ENCODE measurements around the gene DHRS2.

- TF ChIP-seq CTCF (conservative IDR thresholded peaks at IDR 0.05; ENCODE audit: low read length) (no peak), EZH2phosphoT487 (IDR thresholded peaks at IDR 0.05; ENCODE audit: borderline replicate concordance, low read depth, low read length) (no peak)
These were observed 34.4 kb upstream of the DHRS2 start for GRCh38 chr14:23601845-23602180.

All from OCI-LY7 (cell line).